Erythroblast (primary cell): ENCODE results near the gene NEDD4.
"Not testable (repeated sequence)": the region's sequence is repeated elsewhere in the genome, so short reads cannot be mapped to it uniquely, and the experiment has no call there.

Experiments
- DNase-seq, 2 experiments: peaks; one replicate each; lab custom pipeline; 2025; lab: John Stamatoyannopoulos, UW
- GATA1 ChIP-seq: IDR thresholded peaks from 2 replicates; pipeline ENCODE4 v1.6.1; 2011; ENCODE audit warnings: low read depth, mild to moderate bottlenecking, control low read depth, low read length, moderate library complexity
- POLR2A ChIP-seq: IDR thresholded peaks from 2 replicates; pipeline ENCODE4 v1.6.1; 2011; ENCODE audit warnings: mild to moderate bottlenecking, low read length

NEDD4 gene

DNA sequence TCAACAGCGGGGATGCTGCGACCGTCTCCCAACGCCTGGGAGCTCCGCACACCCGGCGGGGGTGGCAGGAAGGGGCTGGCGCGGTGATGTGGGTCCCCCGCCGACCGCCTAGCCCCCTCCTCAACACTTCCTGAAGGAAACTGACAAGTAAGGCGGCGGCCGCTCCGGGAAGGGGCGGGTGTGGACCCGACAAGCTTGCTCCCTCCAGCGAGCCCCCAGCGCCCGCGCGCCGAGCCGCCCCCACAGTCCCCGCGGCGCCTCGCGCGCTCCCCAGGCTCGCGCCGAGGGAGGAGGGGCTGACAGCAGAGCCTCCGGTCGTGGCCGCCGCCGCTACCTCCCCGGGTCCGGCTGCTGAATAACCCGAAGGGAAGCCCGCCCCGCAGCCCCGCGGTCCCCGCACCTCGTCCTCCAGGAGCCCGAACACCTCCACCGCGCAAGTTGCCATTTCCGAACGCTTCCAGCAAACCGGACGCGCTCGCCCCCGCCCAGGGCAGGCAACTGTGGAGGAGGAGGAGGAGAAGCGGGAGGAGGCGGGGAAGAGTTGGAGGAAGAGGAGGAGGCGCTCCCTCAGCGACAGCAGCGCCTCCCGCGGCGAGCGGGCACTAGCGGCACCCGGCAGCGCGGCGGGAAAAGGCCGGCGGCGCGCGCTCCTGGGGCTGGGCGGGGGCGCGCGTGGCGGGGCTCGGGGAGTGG lies at the start of gene NEDD4:
Gene NEDD4, minus strand, starts transcription at position 502 of the 693 bp plus-strand sequence. Its CDS starts 57 bp downstream, at position 445.
- DNase-seq, result peak; percentile 83 to 89
- TF ChIP-seq POLR2A (peak; percentile 44), GATA1 (no peak)

- no peak for DNase-seq
- no peak for TF ChIP-seq GATA1
- no peak for TF ChIP-seq POLR2A
Observed at GRCh38 chr15:56042498-56042897, 49.1 kb upstream of the NEDD4 start.

- TF ChIP-seq POLR2A, result no peak
- TF ChIP-seq GATA1, result no peak
- DNase-seq, result no peak
Observed at GRCh38 chr15:56042031-56042430, 48.6 kb upstream of the NEDD4 start.

DNA sequence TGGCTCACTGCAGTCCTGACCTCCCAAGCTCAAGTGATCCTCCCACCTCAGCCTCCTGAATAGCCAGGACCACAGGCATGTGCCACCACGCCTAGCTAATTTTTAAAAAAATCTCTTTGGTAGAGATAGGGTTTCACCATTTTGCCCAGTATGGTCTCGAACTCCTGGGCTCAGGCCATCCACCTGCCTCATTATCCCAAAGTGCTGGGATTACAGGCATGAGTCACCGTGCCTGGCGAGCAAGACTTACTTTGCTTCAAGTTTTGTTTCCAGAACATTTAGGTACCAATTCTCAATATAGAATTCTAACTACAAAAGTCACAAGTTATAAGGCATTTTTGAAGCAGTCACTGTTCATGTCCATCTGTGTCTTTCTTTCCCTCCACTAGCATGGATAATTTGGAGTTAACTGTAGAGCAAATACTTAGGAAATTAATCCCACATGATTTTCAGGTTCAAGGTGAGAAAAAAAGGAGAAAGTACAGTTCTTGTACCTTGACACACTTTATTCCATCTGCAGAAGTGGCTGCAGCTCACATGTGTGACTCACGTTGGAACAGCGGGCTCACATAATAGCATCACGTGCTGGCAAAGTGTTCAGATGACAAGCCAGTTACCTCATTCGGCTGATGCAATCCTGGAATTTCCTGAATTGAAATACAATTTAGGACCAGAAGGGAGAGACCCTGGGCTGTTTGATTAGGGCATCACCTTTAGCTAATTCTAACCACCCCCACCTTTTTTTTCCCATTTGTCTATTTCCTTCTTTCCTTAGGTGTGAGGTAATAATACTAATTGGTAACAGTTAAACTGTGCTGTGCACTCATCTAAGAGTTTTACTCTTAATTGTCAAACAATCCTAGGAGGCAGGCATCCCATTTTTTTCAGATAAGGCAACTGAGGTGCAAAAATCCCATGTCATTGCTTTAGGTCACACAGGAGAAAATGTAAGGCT lies 46.9 kb upstream of the NEDD4 start:
- no peak for TF ChIP-seq GATA1
- TF ChIP-seq POLR2A, result no peak
- peak in 1 of 2 experiments; percentile 24 for DNase-seq

- no peak for TF ChIP-seq GATA1
- no peak for TF ChIP-seq POLR2A
- no peak for DNase-seq
Observed at GRCh38 chr15:56038707-56039106, 45.3 kb upstream of the NEDD4 start.

GRCh38 chr15:56038015-56038414 lies 44.6 kb upstream of the NEDD4 start:
- TF ChIP-seq GATA1 (no peak), POLR2A (no peak)
- DNase-seq, result no peak

GRCh38 chr15:56036546-56037067 lies 43.2 kb upstream of the NEDD4 start:
- no peak for TF ChIP-seq POLR2A
- no peak for TF ChIP-seq GATA1
- no peak for DNase-seq

DNA sequence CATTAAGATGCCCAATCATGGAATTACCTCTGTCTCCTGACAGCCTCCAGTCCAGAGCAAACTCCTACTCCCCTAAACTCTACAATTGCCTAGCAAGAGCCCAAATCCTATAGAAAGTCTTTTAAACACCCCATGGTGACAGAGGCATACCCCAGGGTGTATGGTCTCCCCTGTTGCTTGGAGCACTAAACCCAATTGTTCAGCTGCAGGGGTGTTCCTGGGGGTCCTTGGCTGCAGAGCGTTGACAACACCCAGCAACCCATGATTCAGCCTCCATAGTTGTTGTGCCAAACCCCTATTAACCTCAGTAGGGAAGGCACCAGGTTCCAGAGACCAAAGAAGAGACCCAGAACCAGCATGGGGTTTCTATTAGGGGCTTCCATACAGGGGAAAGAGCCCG lies 41.8 kb upstream of the NEDD4 start:
- DNase-seq, result no peak
- no peak for TF ChIP-seq POLR2A
- TF ChIP-seq GATA1, result no peak

DNA sequence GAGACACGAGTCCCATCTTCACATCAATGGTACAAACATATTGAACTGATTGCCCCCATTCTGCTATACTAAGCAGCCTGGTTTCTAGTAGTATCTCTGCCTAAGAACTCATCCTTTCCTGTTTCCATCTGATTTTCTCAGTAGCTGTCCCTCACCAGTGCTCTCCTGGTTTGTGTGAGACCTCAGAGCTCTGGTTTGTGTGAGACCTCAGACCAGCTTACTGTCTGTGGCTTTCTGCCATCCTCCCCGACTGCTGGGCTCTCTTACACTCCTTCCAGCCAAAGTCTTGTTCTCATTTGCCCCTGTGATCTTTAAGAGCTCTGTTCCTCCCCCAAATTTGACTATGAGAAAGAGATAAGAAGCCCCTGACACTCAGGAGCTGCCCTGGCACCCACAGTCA lies 41.1 kb upstream of the NEDD4 start:
- no peak for DNase-seq
- TF ChIP-seq GATA1 (no peak), POLR2A (no peak)

- TF ChIP-seq GATA1 (no peak), POLR2A (no peak)
- no peak for DNase-seq
Observed at GRCh38 chr15:56032373-56032772, 39.0 kb upstream of the NEDD4 start.

DNA sequence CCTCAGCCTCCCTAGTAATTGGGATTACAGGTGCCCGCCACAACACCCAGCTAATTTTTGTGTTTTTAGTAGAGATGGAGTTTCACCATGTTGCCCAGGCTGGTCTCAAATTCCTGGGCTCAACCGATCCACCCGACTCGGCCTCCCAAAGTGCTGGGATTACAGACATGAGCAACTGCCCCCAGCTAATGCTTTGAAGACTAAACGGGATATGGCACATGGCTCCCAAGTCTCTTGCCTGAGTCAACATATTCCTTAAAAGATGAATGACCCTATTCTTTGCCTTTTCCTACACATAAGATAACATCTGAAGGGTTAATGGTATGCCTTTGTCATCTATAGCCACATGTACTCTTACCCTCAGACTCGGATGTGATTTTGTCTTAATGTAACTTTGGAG lies 38.4 kb upstream of the NEDD4 start:
- TF ChIP-seq GATA1, result no peak
- TF ChIP-seq POLR2A, result no peak

DNA sequence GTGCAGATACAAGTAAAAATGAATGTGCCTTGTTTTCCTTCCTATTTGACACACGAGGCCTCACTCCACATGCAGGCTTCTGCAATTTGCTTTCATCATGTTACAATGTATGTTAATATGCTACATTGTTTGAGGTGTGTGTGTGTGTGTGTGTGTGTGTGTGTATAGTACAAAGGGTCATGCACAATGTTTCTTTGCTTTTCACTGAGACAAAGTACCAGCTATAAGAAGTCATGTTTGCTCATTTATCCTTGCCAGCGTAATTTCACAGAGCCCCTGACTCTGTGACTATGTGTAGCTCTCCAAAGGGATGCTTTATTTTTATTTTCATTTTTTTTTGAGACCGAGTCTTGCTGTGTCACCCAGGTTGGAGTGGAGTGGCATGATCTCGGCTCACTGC lies 38.0 kb upstream of the NEDD4 start:
- DNase-seq, result no peak
- TF ChIP-seq GATA1, result no peak
- no peak for TF ChIP-seq POLR2A

More for the DNA sequence above, 38.4 kb upstream of the NEDD4 start:
- no peak for DNase-seq

GRCh38 chr15:56028430-56028829 lies 35.0 kb upstream of the NEDD4 start:
- no peak for DNase-seq
- TF ChIP-seq POLR2A, result no peak

DNA sequence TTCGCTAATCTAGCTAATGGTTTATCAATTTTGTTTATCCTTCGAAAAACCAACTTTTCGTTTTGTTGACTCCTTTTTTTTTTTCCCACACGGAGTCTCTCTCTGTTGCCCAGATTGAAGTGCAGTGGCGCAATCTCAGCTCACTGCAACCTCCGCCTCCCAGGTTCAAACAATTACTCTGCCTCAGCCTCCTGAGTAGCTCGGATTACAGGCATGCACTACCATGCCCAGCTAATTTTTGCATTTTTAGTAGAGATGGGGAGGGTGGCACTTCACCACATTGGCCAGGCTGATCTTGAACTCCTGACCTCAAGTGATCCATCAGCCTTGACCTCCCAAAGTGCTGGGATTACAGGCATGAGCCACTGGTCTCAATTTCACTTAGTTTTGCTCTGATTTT lies 29.7 kb upstream of the NEDD4 start:
- not testable (repeated sequence) for DNase-seq

- DNase-seq, result no peak
- no peak for TF ChIP-seq GATA1
- no peak for TF ChIP-seq POLR2A
Observed at GRCh38 chr15:56019819-56020486, 26.5 kb upstream of the NEDD4 start.
